Measurements from ENCODE around the gene FAM163A. TPM values are rescaled to one million over a fixed set of nuclear protein-coding genes. Genes with fewer than 3 reads are reported as not detected.

Gene FAM163A
- total RNA-seq, 2 experiments from 2014 or later, result not detected

- no peak overlapping the region for H3K4me3 Mint-ChIP-seq
- no peak overlapping the region for H3K27ac Mint-ChIP-seq
- ChIA-PET CTCF (interaction anchor here (1.3 to 2.2 kb wide), 2 partner anchors 78 to 83 kb away, joined by 4 to 13 read pairs; no protein-coding TSS in a partner anchor), POLR2A (interaction anchor here (0.6 kb wide), 1 partner anchor 1019 kb away, joined by 4 read pairs; no protein-coding TSS in a partner anchor)
- H3K9me3 Mint-ChIP-seq, result no peaks in the 10 kb centered on the region
- no peak for DNase-seq
- H3K36me3 Mint-ChIP-seq (ENCODE audit: low read depth), result no peaks in the 10 kb centered on the region
- H3K27me3 Mint-ChIP-seq, result peaks cover 17% of the 10 kb centered on the region
- no peaks in the 10 kb centered on the region for H3K4me1 Mint-ChIP-seq
These were observed 11.4 kb upstream of the FAM163A start for GRCh38 chr1:179731643-179732042.

- ChIA-PET POLR2A (no interaction called here), CTCF (no interaction called here)
- H3K4me1 Mint-ChIP-seq, result peaks cover 7% of the 10 kb centered on the region
- no peak overlapping the region for H3K4me3 Mint-ChIP-seq
- no peaks in the 10 kb centered on the region for H3K36me3 Mint-ChIP-seq (ENCODE audit: low read depth)
- no peaks in the 10 kb centered on the region for H3K9me3 Mint-ChIP-seq
- no peak overlapping the region for H3K27ac Mint-ChIP-seq
- H3K27me3 Mint-ChIP-seq, result peaks cover 74% of the 10 kb centered on the region
- DNase-seq, result no peak
These were observed 800 bp upstream of the FAM163A start for GRCh38 chr1:179742291-179742690.

GRCh38 chr1:179743679-179744400, 749 bp downstream of the FAM163A start:
- Mint-ChIP-seq H3K36me3 (ENCODE audit: low read depth) (no peaks in the 10 kb centered on the region), H3K4me1 (peaks cover 7% of the 10 kb centered on the region), H3K4me3 (no peak overlapping the region), H3K9me3 (no peaks in the 10 kb centered on the region), H3K27ac (no peak overlapping the region), H3K27me3 (peaks cover 73% of the 10 kb centered on the region)
- POLR2A ChIA-PET, result no interaction called here
- CTCF ChIA-PET, result no interaction called here
- DNase-seq, result no peak

- DNase-seq, result no peak
- Mint-ChIP-seq H3K27me3 (peaks cover 70% of the 10 kb centered on the region), H3K9me3 (no peaks in the 10 kb centered on the region), H3K4me3 (no peak overlapping the region), H3K36me3 (ENCODE audit: low read depth) (no peaks in the 10 kb centered on the region), H3K4me1 (peaks cover 7% of the 10 kb centered on the region), H3K27ac (no peak overlapping the region)
- ChIA-PET POLR2A (no interaction called here), CTCF (no interaction called here)
These were observed 1.5 kb downstream of the FAM163A start for GRCh38 chr1:179744401-179745130.

GRCh38 chr1:179745131-179745611, 2.1 kb downstream of the FAM163A start:
- ChIA-PET CTCF (no interaction called here), POLR2A (no interaction called here)
- no peaks in the 10 kb centered on the region for H3K9me3 Mint-ChIP-seq
- DNase-seq, result no peak
- H3K4me1 Mint-ChIP-seq, result peaks cover 7% of the 10 kb centered on the region
- H3K27ac Mint-ChIP-seq, result no peak overlapping the region
- H3K36me3 Mint-ChIP-seq (ENCODE audit: low read depth), result no peaks in the 10 kb centered on the region
- peaks cover 68% of the 10 kb centered on the region for H3K27me3 Mint-ChIP-seq
- no peak overlapping the region for H3K4me3 Mint-ChIP-seq

- Mint-ChIP-seq H3K36me3 (ENCODE audit: low read depth) (no peaks in the 10 kb centered on the region), H3K27me3 (peaks cover 68% of the 10 kb centered on the region), H3K9me3 (peaks cover 2% of the 10 kb centered on the region), H3K4me1 (peaks cover 7% of the 10 kb centered on the region), H3K4me3 (no peak overlapping the region), H3K27ac (no peak overlapping the region)
- POLR2A ChIA-PET, result no interaction called here
- no peak for DNase-seq
- CTCF ChIA-PET, result no interaction called here
These were observed 2.7 kb downstream of the FAM163A start for GRCh38 chr1:179745743-179746142.

- ChIA-PET POLR2A (no interaction called here), CTCF (no interaction called here)
- Mint-ChIP-seq H3K4me1 (peaks cover 4% of the 10 kb centered on the region), H3K27ac (no peak overlapping the region), H3K27me3 (peaks cover 61% of the 10 kb centered on the region), H3K36me3 (ENCODE audit: low read depth) (no peaks in the 10 kb centered on the region), H3K9me3 (peaks cover 7% of the 10 kb centered on the region), H3K4me3 (no peak overlapping the region)
- no peak for DNase-seq
These were observed 4.5 kb downstream of the FAM163A start for GRCh38 chr1:179747611-179748010.

- ChIA-PET POLR2A (no interaction called here), CTCF (interaction anchor here (2.3 kb wide), 1 partner anchor 66 kb away, joined by 10 read pairs; no protein-coding TSS in a partner anchor)
- H3K27ac Mint-ChIP-seq, result no peak overlapping the region
- no peaks in the 10 kb centered on the region for H3K4me1 Mint-ChIP-seq
- H3K27me3 Mint-ChIP-seq, result peaks cover 63% of the 10 kb centered on the region
- no peak overlapping the region for H3K4me3 Mint-ChIP-seq
- no peak for DNase-seq
- no peaks in the 10 kb centered on the region for H3K36me3 Mint-ChIP-seq (ENCODE audit: low read depth)
- peaks cover 7% of the 10 kb centered on the region for H3K9me3 Mint-ChIP-seq
These were observed 5.7 kb downstream of the FAM163A start for GRCh38 chr1:179748772-179749171.

- POLR2A ChIA-PET, result no interaction called here
- H3K36me3 Mint-ChIP-seq (ENCODE audit: low read depth), result no peaks in the 10 kb centered on the region
- no peaks in the 10 kb centered on the region for H3K4me1 Mint-ChIP-seq
- peaks cover 48% of the 10 kb centered on the region for H3K27me3 Mint-ChIP-seq
- H3K9me3 Mint-ChIP-seq, result peaks cover 7% of the 10 kb centered on the region
- H3K4me3 Mint-ChIP-seq, result no peak overlapping the region
- CTCF ChIA-PET, result interaction anchor here (1.5 to 2.3 kb wide), 2 partner anchors 44 to 64 kb away, joined by 5 to 10 read pairs; no protein-coding TSS in a partner anchor
- no peak for DNase-seq
- no peak overlapping the region for H3K27ac Mint-ChIP-seq
These were observed 7.5 kb downstream of the FAM163A start for GRCh38 chr1:179750630-179751029.

GRCh38 chr1:179753061-179753460, 10.0 kb downstream of the FAM163A start:
- H3K9me3 Mint-ChIP-seq, result peaks cover 7% of the 10 kb centered on the region
- no peak for DNase-seq
- ChIA-PET POLR2A (no interaction called here), CTCF (no interaction called here)
- no peaks in the 10 kb centered on the region for H3K4me1 Mint-ChIP-seq
- no peak overlapping the region for H3K27ac Mint-ChIP-seq
- H3K4me3 Mint-ChIP-seq, result no peak overlapping the region
- H3K27me3 Mint-ChIP-seq, result peaks cover 29% of the 10 kb centered on the region
- no peaks in the 10 kb centered on the region for H3K36me3 Mint-ChIP-seq (ENCODE audit: low read depth)

GRCh38 chr1:179754041-179754624, 11.0 kb downstream of the FAM163A start:
- Mint-ChIP-seq H3K9me3 (peaks cover 7% of the 10 kb centered on the region), H3K27me3 (peaks cover 29% of the 10 kb centered on the region), H3K4me1 (no peaks in the 10 kb centered on the region), H3K36me3 (ENCODE audit: low read depth) (no peaks in the 10 kb centered on the region), H3K27ac (no peak overlapping the region), H3K4me3 (no peak overlapping the region)
- DNase-seq, result no peak
- POLR2A ChIA-PET, result no interaction called here
- CTCF ChIA-PET, result interaction anchor here (1.3 kb wide), 1 partner anchor 60 kb away, joined by 5 read pairs; no protein-coding TSS in a partner anchor

- ChIA-PET POLR2A (no interaction called here), CTCF (no interaction called here)
- Mint-ChIP-seq H3K36me3 (ENCODE audit: low read depth) (no peaks in the 10 kb centered on the region), H3K4me3 (no peak overlapping the region), H3K4me1 (no peaks in the 10 kb centered on the region), H3K27me3 (peaks cover 14% of the 10 kb centered on the region), H3K27ac (no peak overlapping the region), H3K9me3 (no peaks in the 10 kb centered on the region)
- no peak for DNase-seq
These were observed 14.8 kb downstream of the FAM163A start for GRCh38 chr1:179757933-179758332.

GRCh38 chr1:179760521-179760920, 17.4 kb downstream of the FAM163A start:
- H3K4me1 Mint-ChIP-seq, result no peaks in the 10 kb centered on the region
- DNase-seq, result no peak
- H3K27me3 Mint-ChIP-seq, result peaks cover 9% of the 10 kb centered on the region
- H3K27ac Mint-ChIP-seq, result no peak overlapping the region
- ChIA-PET POLR2A (no interaction called here), CTCF (interaction anchor here (3.5 kb wide), 1 partner anchor 49 kb away, joined by 16 read pairs; no protein-coding TSS in a partner anchor)
- H3K9me3 Mint-ChIP-seq, result no peaks in the 10 kb centered on the region
- no peak overlapping the region for H3K4me3 Mint-ChIP-seq
- H3K36me3 Mint-ChIP-seq (ENCODE audit: low read depth), result no peaks in the 10 kb centered on the region
